Hematopoietic multipotent progenitor cell (in vitro differentiated cells): ENCODE data around the gene SMIM35. TPM values are rescaled to one million over a fixed set of nuclear protein-coding genes. Genes with fewer than 3 reads are reported as not detected.

ENCODE experiments used
- DNase-seq, 3 donors: peaks; one replicate each; pipeline ENCODE4 v3.0.0-alpha.2; 2011 to 2015; ENCODE audit warnings: low read depth in 2 of 3, low spot score in 2 of 3
- total RNA-seq: library from RNA; depleted of rRNA; stranded (reverse); fragments of >200 nt; gene quantifications from one replicate; pipeline ENCODE4 v1.2.3, GENCODE V29; 2012

Gene SMIM35
- total RNA-seq, 1 donor, result under 0.01 TPM

GRCh38 chr11:118046051-118046963 is 40.5 kb downstream of the SMIM35 start:
- no peak for DNase-seq

GRCh38 chr11:118045191-118045590 is 41.6 kb downstream of the SMIM35 start:
- DNase-seq, result no peak

GRCh38 chr11:118042796-118043195 is 44.0 kb downstream of the SMIM35 start:
- DNase-seq, result no peak

- no peak for DNase-seq
These were observed 44.6 kb downstream of the SMIM35 start for GRCh38 chr11:118042141-118042540.

GRCh38 chr11:118033443-118033842 is 53.3 kb downstream of the SMIM35 start:
- DNase-seq, result no peak

GRCh38 chr11:118028626-118029025 is 58.1 kb downstream of the SMIM35 start:
- no peak for DNase-seq

GRCh38 chr11:118027694-118028093 is 59.1 kb downstream of the SMIM35 start:
- no peak for DNase-seq

GRCh38 chr11:118021146-118021545 is 65.6 kb downstream of the SMIM35 start:
- no peak for DNase-seq

GRCh38 chr11:118018401-118018800 is 68.4 kb downstream of the SMIM35 start:
- DNase-seq, result no peak

- DNase-seq, result no peak
These were observed 69.0 kb downstream of the SMIM35 start for GRCh38 chr11:118017631-118018315.

- DNase-seq, result no peak
These were observed 69.7 kb downstream of the SMIM35 start for GRCh38 chr11:118017111-118017510.

GRCh38 chr11:118016104-118016503 is 70.7 kb downstream of the SMIM35 start:
- DNase-seq, result peak in 1 of 3 donors; percentile 72

- DNase-seq, result peak in 1 of 3 donors; percentile 45
These were observed 71.3 kb downstream of the SMIM35 start for GRCh38 chr11:118015385-118015841.

- DNase-seq, result no peak
These were observed 72.7 kb downstream of the SMIM35 start for GRCh38 chr11:118014022-118014421.

GRCh38 chr11:118012083-118012669 is 74.6 kb downstream of the SMIM35 start:
- DNase-seq, result peak in 2 of 3 donors; percentile 86 to 87

GRCh38 chr11:118010738-118011461 is 75.9 kb downstream of the SMIM35 start:
- peak in 2 of 3 donors; percentile 87 to 91 for DNase-seq

GRCh38 chr11:118009864-118010737 is 76.7 kb downstream of the SMIM35 start:
- no peak for DNase-seq

GRCh38 chr11:118008271-118008911 is 78.4 kb downstream of the SMIM35 start:
- no peak for DNase-seq
